ENCODE measurements around the gene BRWD1.

GRCh38 chr21:39134288-39134810, 179.1 kb downstream of the BRWD1 start:
- TF ChIP-seq CTCF (IDR thresholded peaks at IDR 0.05), result no peak
- no peak for TF ChIP-seq POLR2A (IDR thresholded peaks at IDR 0.05)

Data from transverse colon (tissue), 3 donors.